OCI-M2 (cell line): ENCODE results near the gene ZNF382.

Experiments
- DNase-seq: peaks from one replicate; lab custom pipeline; 2025; ENCODE audit not compliant: unreplicated experiment; lab: John Stamatoyannopoulos, UW

The ZNF382 gene

GRCh38 chr19:36674201-36674600 is 69.1 kb downstream of the ZNF382 start:
- no peak for DNase-seq

GRCh38 chr19:36679455-36679854 is 74.3 kb downstream of the ZNF382 start:
- no peak for DNase-seq
